Measurements from ENCODE around the gene GP1BA. TPM values are rescaled to one million over a fixed set of nuclear protein-coding genes. Genes with fewer than 3 reads are reported as not detected.
"Not testable (repeated sequence)": the region's sequence is repeated elsewhere in the genome, so short reads cannot be mapped to it uniquely, and the experiment has no call there.

Gene GP1BA
- total and polyA plus RNA-seq, 8 donors: 0.05 TPM; not detected in 7

DNA sequence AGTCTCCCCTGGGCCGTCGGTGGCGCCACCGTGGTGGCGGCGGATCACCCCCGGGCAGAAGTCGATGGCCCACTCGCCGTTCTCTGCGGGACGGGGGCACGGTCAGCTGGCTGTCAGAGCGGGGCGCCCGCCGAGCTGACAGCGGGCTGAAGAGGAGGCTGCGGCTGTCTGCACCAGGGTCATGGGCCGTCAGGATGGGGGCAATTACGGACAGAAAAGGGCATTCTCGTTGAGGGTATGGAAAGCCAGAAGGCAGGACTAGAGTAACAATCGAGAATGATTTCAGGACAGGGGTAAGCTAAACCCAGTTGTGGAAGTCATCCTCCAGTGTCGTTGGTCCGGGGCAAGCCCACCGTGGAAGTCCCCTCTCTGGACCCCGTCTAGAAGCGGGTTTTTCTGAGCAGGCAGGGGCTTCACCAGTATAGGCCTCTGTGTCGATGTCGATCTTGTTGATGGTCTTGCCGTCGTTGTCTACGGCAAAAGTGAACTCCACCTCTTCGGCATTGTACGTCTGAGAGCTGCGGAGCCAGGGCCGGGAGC is 30.9 kb upstream of the GP1BA start:
- WGBS, 5 donors: 52 to 66% (median 62%) methylated on average over 22 to 37 of the region's 37 CpGs
- Histone ChIP-seq H3K27ac (peak overlapping the region in 4 of 5 donors; percentile 24 to 71 (median 46)), H3K36me3 (peaks cover 9 to 16% (median 14%) of the 10 kb centered on the region in 4 donors), H3K4me1 (peaks cover 20 to 54% (median 44%) of the 10 kb centered on the region in 4 donors), H3K4me3 (peak overlapping the region; percentile 49 to 55 (median 52)), H3K9me3 (no peaks in the 10 kb centered on the region), H3K27me3 (peaks cover 0 to 44% (median 0%) of the 10 kb centered on the region in 3 donors)
- no peak for TF ChIP-seq POLR2AphosphoS5 (IDR thresholded peaks at IDR 0.05)
- no peak for TF ChIP-seq POLR2A (IDR thresholded peaks at IDR 0.05)
- TF ChIP-seq, protein P1, sequence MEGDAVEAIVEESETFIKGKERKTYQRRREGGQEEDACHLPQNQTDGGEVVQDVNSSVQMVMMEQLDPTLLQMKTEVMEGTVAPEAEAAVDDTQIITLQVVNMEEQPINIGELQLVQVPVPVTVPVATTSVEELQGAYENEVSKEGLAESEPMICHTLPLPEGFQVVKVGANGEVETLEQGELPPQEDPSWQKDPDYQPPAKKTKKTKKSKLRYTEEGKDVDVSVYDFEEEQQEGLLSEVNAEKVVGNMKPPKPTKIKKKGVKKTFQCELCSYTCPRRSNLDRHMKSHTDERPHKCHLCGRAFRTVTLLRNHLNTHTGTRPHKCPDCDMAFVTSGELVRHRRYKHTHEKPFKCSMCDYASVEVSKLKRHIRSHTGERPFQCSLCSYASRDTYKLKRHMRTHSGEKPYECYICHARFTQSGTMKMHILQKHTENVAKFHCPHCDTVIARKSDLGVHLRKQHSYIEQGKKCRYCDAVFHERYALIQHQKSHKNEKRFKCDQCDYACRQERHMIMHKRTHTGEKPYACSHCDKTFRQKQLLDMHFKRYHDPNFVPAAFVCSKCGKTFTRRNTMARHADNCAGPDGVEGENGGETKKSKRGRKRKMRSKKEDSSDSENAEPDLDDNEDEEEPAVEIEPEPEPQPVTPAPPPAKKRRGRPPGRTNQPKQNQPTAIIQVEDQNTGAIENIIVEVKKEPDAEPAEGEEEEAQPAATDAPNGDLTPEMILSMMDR (IDR thresholded peaks at IDR 0.05): no peak
- TF ChIP-seq EP300 (IDR thresholded peaks at IDR 0.05): no peak
- intact Hi-C loops (cut with DNase I; ENCODE audit: low total_unique reads): loop anchor here (10.0 kb wide), 1 partner anchor 74 kb away; no protein-coding TSS in a partner anchor
- DNase-seq: no peak

GRCh38 chr17:4901648-4902344 is 30.3 kb upstream of the GP1BA start:
- Histone ChIP-seq H3K4me1 (peaks cover 20 to 54% (median 44%) of the 10 kb centered on the region in 4 donors), H3K4me3 (no peak overlapping the region), H3K9me3 (no peaks in the 10 kb centered on the region), H3K36me3 (peaks cover 3 to 9% (median 8%) of the 10 kb centered on the region in 4 donors), H3K27ac (peak overlapping the region in 4 of 5 donors; percentile 24 to 71 (median 46)), H3K27me3 (peaks cover 0 to 44% (median 0%) of the 10 kb centered on the region in 3 donors)
- 38 to 56% (median 44%) methylated on average over 30 to 48 of the region's 48 CpGs for WGBS, 5 donors
- TF ChIP-seq, protein P1 (IDR thresholded peaks at IDR 0.05): no peak
- TF ChIP-seq POLR2A (IDR thresholded peaks at IDR 0.05): no peak
- TF ChIP-seq EP300 (IDR thresholded peaks at IDR 0.05): no peak
- no peak for TF ChIP-seq POLR2AphosphoS5 (IDR thresholded peaks at IDR 0.05)
- peak in 1 of 2 donors; percentile 65 for DNase-seq
- intact Hi-C loops (cut with DNase I; ENCODE audit: low total_unique reads): loop anchor here (10.0 kb wide), 1 partner anchor 73 kb away; no protein-coding TSS in a partner anchor

DNA sequence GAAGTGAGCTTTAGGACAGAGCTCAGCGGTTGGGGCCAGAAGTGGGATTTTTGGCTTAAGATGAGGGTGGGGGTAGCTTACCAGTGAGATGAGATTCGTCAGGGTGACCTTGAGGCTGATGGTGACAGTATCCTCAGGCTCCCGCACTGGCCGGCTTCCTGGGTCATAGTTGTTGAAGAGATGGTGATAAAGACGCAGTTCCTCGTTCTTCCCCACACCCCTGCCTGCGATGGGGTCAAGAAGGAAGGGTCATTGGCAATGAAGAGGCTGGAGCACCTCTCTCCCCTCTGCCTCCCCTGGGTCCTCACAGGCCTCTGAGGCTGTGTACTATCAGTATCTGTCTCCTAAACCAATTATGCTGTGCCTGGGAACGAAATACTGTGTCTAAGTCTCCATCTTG is 29.5 kb upstream of the GP1BA start:
- Histone ChIP-seq H3K27me3 (peaks cover 0 to 44% (median 0%) of the 10 kb centered on the region in 3 donors), H3K36me3 (peaks cover 0 to 2% (median under 1%) of the 10 kb centered on the region in 4 donors), H3K27ac (peak overlapping the region in 3 of 5 donors; percentile 8 to 71 (median 30)), H3K9me3 (no peaks in the 10 kb centered on the region), H3K4me3 (no peak overlapping the region), H3K4me1 (peaks cover 20 to 54% (median 44%) of the 10 kb centered on the region in 4 donors)
- TF ChIP-seq POLR2AphosphoS5 (IDR thresholded peaks at IDR 0.05) (no peak), EP300 (IDR thresholded peaks at IDR 0.05) (no peak), POLR2A (IDR thresholded peaks at IDR 0.05) (no peak)
- TF ChIP-seq, protein P1 (IDR thresholded peaks at IDR 0.05): no peak
- no peak for DNase-seq
- WGBS, 5 donors: 48 to 69% (median 61%) methylated on average over 7 to 8 of the region's 8 CpGs
- intact Hi-C loops (cut with DNase I; ENCODE audit: low total_unique reads): loop anchor here (10.0 kb wide), 1 partner anchor 72 kb away; no protein-coding TSS in a partner anchor

DNA sequence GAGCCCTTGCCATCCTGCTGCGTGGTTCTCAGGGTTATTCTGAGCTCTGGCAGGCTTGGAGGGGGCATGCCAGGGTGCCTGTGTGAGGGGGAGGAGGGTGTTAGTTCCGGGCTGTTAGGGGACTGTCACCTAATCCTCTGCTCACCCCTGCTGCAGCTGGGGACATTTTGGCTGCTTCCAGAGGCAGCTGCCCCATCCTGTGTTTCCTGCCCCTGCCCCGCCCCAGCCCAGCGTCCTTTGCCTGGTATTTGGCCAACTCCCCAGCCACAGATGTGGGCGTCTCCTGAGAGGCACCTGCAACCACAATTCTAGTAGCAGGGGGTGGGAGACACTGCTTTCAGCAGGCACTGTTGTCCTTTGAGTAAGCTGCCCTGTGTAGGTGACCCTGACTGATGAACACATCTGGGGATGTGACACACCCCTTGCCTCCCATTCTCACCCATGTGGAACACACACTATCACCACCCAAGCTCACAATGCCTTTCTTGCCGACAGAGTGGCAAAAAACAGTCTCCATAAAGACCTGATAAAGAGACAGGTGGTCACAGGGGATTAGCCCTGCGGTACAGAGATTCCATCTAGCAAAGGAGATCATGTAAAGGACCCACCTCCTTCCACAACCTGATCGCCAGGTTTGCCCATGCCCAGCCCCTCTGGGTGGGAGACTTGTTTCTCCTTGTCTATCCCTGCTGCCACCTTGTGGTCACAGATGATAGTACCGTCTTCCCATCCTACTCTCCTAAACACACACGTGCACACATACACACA is 28.8 kb upstream of the GP1BA start, which contains the start of gene CHRNE:
TSS of gene CHRNE (minus strand) at position 48 of the 768 bp plus-strand sequence. CDS start at position 13, 35 bp downstream.
- TF ChIP-seq EP300 (IDR thresholded peaks at IDR 0.05): no peak
- TF ChIP-seq, protein P1 (IDR thresholded peaks at IDR 0.05): peak in 5 of 7 experiments; percentile 61 to 80 (median 73)
- TF ChIP-seq POLR2AphosphoS5 (IDR thresholded peaks at IDR 0.05): peak in 1 of 3 donors; percentile 43
- no peak for TF ChIP-seq POLR2A (IDR thresholded peaks at IDR 0.05)
- H3K4me3 ChIP-seq: no peak within 1 kb of the TSS
- intact Hi-C loops (cut with DNase I; ENCODE audit: low total_unique reads): loop anchor here (10.0 kb wide), 1 partner anchor 72 kb away; no protein-coding TSS in a partner anchor
- H3K27me3 ChIP-seq: peaks cover 0 to 42% (median 0%) of the 10 kb centered on the region in 3 donors
- no peaks in the 10 kb centered on the region for H3K9me3 ChIP-seq
- peak; percentile 88 to 94 for DNase-seq
- peaks cover 20 to 52% (median 44%) of the 10 kb centered on the region in 4 donors for H3K4me1 ChIP-seq
- H3K36me3 ChIP-seq: no peaks in the 10 kb centered on the region
- peak within 1 kb of the TSS in 4 of 5 donors; percentile 24 to 71 (median 46) for H3K27ac ChIP-seq
- WGBS, 5 donors: 8 to 17% (median 11%) methylated on average over 9 to 10 of the region's 10 CpGs

DNA sequence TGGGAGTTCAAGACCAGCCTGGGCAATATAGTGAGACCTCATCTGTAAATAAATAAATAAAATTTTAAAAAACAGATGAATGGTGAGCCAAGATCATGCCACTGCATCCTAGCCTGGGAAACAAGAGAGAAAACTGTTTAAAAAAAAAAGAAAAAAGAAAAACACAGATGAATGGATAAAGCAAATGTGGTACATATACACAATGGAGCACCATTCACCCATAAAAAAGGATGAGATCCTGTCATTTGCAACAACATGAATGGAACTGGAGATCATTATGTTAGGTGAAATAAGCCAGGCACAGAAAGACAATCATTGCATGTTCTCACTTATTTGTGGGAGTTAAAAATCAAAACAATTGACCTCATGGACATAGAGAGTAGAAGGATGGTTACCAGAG is 25.4 kb upstream of the GP1BA start:
- not testable (repeated sequence) for H3K36me3 ChIP-seq, H3K4me3 ChIP-seq, H3K27ac ChIP-seq, DNase-seq, H3K9me3 ChIP-seq
- Histone ChIP-seq H3K27me3 (peaks cover 0 to 10% (median 0%) of the 10 kb centered on the region in 3 donors), H3K4me1 (peaks cover 9 to 34% (median 25%) of the 10 kb centered on the region in 4 donors)
- intact Hi-C loops (cut with DNase I; ENCODE audit: low total_unique reads): loop anchor here (10.0 kb wide), 1 partner anchor 68 kb away; no protein-coding TSS in a partner anchor

Measured in stomach (tissue), 9 donors.